Neural cell (in vitro differentiated cells): ENCODE data around the gene RAB3A.

ENCODE experiments used
- EP300 ChIP-seq: fragments of 450-650 bp; conservative IDR thresholded peaks from 2 replicates; pipeline ENCODE4 v1.6.1; 2014; ENCODE audit warnings: antibody characterized with exemption, mild to moderate bottlenecking, moderate library complexity; ENCODE audit not compliant: poor library complexity, severe bottlenecking
- EZH2 ChIP-seq: fragments of 200-600, 300-800 bp; shearing (Covaris generic), sonication (generic); IDR thresholded peaks from 2 replicates; pipeline ENCODE4 v1.6.1; 2014; ENCODE audit warnings: antibody characterized with exemption, low read length, borderline replicate concordance, mild to moderate bottlenecking; ENCODE audit not compliant: insufficient read depth, poor library complexity, severe bottlenecking
- POLR2AphosphoS5 ChIP-seq: IDR thresholded peaks from 2 replicates; pipeline ENCODE4 v1.6.1; 2012
- RAD21 ChIP-seq: fragments of 450-650 bp; conservative IDR thresholded peaks from 2 replicates; pipeline ENCODE4 v1.6.1; 2014; ENCODE audit warnings: antibody characterized with exemption, mild to moderate bottlenecking, moderate library complexity
- TF ChIP-seq, protein P1 (sequence below): fragments of 450-650 bp; IDR thresholded peaks from 2 replicates; pipeline ENCODE4 v1.5.1; 2014; ENCODE audit warnings: antibody characterized with exemption, mild to moderate bottlenecking, moderate library complexity; ENCODE audit not compliant: poor library complexity, severe bottlenecking

DNA sequence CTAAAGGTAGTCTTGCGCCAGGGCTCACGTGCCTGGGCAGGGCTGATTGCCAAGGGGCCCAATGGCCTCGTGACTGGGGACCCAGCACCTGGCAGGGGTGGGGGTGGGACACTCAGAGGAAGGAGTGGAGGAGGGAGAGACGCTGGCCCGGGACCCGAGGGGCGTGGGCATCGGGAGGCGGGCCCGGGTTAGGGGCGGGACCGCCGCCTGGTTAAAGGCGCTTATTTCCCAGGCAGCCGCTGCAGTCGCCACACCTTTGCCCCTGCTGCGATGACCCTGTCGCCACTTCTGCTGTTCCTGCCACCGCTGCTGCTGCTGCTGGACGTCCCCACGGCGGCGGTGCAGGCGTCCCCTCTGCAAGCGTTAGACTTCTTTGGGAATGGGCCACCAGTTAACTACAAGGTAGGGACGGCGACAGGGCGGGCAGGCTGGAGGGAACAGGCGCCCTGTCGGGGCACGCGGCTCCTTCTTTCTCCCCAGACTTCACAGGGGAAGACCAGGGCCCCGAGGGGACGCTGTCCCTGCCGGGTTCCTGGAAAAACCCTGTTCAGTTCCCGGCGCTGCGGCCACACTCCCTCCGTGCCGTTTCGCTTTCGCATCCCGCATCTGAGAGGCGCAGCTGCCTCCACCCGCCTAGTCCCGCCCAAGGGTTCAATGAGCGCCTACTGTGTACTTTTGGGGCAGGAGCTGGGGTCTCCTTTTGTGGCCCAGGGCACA, 30.1 kb downstream of the RAB3A start, which contains the start of gene IFI30:
- TF ChIP-seq RAD21 (no peak), EP300 (no peak), EZH2 (no peak), POLR2AphosphoS5 (no peak)
- TF ChIP-seq, protein P1, sequence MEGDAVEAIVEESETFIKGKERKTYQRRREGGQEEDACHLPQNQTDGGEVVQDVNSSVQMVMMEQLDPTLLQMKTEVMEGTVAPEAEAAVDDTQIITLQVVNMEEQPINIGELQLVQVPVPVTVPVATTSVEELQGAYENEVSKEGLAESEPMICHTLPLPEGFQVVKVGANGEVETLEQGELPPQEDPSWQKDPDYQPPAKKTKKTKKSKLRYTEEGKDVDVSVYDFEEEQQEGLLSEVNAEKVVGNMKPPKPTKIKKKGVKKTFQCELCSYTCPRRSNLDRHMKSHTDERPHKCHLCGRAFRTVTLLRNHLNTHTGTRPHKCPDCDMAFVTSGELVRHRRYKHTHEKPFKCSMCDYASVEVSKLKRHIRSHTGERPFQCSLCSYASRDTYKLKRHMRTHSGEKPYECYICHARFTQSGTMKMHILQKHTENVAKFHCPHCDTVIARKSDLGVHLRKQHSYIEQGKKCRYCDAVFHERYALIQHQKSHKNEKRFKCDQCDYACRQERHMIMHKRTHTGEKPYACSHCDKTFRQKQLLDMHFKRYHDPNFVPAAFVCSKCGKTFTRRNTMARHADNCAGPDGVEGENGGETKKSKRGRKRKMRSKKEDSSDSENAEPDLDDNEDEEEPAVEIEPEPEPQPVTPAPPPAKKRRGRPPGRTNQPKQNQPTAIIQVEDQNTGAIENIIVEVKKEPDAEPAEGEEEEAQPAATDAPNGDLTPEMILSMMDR, result no peak
